ENCODE results near the gene BMP2K.

Gene BMP2K

DNA sequence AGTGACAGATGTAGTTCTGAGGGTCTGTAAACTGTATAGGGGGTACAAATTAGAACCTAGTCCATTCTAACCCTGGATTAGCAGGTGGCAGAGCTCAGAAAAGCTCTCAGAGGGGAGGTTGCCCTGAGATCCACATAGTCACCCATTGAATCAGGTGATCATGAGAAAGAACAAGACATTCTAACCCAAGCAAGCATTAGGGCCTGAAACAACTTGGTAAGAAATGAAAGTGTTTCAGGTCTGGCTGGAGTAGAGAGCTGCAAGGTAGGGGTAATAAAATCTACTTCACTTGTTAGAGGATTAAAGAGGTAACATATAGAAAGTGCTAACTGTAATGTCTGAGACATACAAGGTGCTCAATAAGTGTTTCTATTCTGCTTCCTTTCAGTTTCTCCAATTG lies 8.8 kb upstream of the BMP2K start:
- no peak for DNase-seq (ENCODE audit: low read depth, low spot score)
- TF ChIP-seq CTCF (IDR thresholded peaks at IDR 0.05; ENCODE audit: low read depth, low read length), result no peak
- in situ Hi-C loops (cut with HindIII; ENCODE audit: low sequenced_read_pairs), result no loop called here
- no peak overlapping the region for H3K4me3 ChIP-seq (ENCODE audit: low read depth, low read length)

- DNase-seq (ENCODE audit: low read depth, low spot score), result no peak
- no peak for TF ChIP-seq CTCF (IDR thresholded peaks at IDR 0.05; ENCODE audit: low read depth, low read length)
Measured at GRCh38 chr4:78768452-78769180, 7.5 kb upstream of the BMP2K start.

DNA sequence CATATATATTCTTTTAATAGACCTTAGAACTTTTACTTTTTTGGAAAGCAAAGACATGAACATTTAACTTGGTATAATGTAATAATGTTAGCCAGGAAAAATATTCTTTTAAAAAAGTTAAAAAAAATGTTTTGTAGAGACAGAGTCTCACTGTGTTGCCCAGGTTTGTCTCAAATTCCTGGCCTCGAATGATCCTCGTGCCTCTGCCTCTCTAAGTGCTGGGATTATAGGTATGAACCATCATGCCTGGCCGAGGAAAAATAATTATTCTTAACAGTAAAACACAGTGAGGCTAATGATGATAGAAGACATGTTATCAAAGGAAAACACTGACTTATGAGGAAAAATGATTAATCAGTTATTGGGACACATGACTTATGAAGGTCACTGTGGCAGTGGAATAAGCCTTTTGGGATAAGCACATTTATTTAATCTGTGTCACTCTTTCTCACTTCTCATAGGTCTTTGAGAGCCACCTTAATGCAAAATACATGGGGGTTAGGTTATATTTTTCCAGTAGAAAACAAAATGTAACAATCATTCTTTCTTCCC lies 6.0 kb upstream of the BMP2K start:
- in situ Hi-C loops (cut with HindIII; ENCODE audit: low sequenced_read_pairs), result no loop called here
- DNase-seq (ENCODE audit: low read depth, low spot score), result no peak
- TF ChIP-seq CTCF (IDR thresholded peaks at IDR 0.05; ENCODE audit: low read depth, low read length), result no peak
- H3K4me3 ChIP-seq (ENCODE audit: low read depth, low read length), result no peak overlapping the region

More at GRCh38 chr4:78768452-78769180, 7.5 kb upstream of the BMP2K start:
- H3K4me3 ChIP-seq (ENCODE audit: low read depth, low read length), result no peak overlapping the region
- in situ Hi-C loops (cut with HindIII; ENCODE audit: low sequenced_read_pairs), result no loop called here

DNA sequence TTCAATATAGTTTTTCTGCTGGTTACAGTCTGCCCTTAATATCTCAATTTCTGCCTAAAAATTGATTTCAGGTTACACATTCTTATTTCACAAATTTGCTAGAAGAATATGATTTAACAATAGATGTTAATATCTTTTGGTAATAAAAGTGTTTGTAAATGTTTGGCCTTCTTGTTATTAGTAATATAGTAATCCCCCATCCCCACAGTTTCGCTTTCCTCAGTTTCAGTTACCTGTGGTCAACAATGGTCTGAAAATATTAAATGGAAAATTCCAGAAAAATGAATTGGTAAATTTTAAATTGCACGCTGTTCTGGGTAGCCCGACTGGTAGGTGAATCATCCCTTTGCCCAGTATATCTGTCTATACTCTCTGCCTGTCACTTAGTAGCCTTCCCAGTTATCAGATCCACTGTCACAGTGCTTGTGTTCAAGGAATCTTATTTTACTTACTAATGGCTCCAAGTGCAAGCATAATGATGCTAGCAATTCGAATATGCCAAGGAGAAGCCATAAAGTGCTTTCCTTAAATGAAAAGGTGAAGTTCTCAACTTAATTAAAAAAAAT lies 3.5 kb upstream of the BMP2K start:
- in situ Hi-C loops (cut with HindIII; ENCODE audit: low sequenced_read_pairs), result no loop called here
- no peak overlapping the region for H3K4me3 ChIP-seq (ENCODE audit: low read depth, low read length)
- TF ChIP-seq CTCF (IDR thresholded peaks at IDR 0.05; ENCODE audit: low read depth, low read length), result no peak
- no peak for DNase-seq (ENCODE audit: low read depth, low spot score)

DNA sequence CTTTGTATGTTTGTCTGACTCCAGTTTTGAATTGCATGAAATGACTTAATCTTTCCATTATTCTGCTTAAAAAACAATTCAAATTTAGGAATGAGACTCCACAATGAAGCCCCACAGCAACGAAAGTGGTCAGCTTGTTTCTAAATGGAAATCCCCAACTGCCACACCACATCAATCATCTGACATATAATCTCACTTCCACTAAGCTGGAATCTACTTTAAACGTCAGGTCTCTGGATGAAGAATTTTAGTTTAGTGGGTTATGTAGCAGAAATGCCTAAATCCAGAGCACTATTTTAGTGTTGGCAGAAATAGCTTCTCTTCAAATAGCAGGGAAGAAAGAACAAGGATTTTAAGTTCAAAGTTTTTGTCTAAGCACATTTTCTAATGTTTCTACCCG lies 1.7 kb upstream of the BMP2K start:
- H3K4me3 ChIP-seq (ENCODE audit: low read depth, low read length), result no peak overlapping the region
- no peak for TF ChIP-seq CTCF (IDR thresholded peaks at IDR 0.05; ENCODE audit: low read depth, low read length)
- in situ Hi-C loops (cut with HindIII; ENCODE audit: low sequenced_read_pairs), result no loop called here
- DNase-seq (ENCODE audit: low read depth, low spot score), result no peak

GRCh38 chr4:78775303-78776078 lies 659 bp upstream of the BMP2K start:
- in situ Hi-C loops (cut with HindIII; ENCODE audit: low sequenced_read_pairs), result no loop called here
- TF ChIP-seq CTCF (IDR thresholded peaks at IDR 0.05; ENCODE audit: low read depth, low read length), result no peak
- peak; percentile 88 for DNase-seq (ENCODE audit: low read depth, low spot score)
- peak overlapping the region; percentile 82 for H3K4me3 ChIP-seq (ENCODE audit: low read depth, low read length)

Measured in astrocyte of the spinal cord (primary cell).